Medulla oblongata (tissue), 1 donor: ENCODE results near the gene CETN1.

Source experiments
- DNase-seq: peaks from one replicate; pipeline ENCODE4 v3.0.0-alpha.2; 2015; ENCODE audit errors: extremely low spot score

CETN1 gene

DNA sequence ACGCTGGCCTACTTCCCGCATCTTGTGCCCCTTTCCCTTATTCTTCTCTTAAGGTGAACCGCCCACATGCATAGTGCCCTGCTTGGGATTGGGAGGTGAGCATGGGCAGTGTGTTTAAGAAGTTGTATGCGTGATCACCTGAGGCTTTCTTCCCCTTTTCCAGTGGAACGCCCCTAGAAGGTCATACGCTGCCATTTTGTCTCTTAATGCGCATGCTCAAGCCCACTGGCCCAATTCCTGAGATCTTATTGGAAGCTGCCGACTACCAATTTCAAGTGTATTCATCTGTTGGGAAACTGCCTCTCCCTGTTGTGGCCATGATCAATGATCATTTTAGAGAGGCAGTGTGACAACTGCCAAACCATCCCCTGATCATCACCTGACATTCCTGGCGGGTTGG is 3.3 kb upstream of the CETN1 start:
- DNase-seq = no peak

DNA sequence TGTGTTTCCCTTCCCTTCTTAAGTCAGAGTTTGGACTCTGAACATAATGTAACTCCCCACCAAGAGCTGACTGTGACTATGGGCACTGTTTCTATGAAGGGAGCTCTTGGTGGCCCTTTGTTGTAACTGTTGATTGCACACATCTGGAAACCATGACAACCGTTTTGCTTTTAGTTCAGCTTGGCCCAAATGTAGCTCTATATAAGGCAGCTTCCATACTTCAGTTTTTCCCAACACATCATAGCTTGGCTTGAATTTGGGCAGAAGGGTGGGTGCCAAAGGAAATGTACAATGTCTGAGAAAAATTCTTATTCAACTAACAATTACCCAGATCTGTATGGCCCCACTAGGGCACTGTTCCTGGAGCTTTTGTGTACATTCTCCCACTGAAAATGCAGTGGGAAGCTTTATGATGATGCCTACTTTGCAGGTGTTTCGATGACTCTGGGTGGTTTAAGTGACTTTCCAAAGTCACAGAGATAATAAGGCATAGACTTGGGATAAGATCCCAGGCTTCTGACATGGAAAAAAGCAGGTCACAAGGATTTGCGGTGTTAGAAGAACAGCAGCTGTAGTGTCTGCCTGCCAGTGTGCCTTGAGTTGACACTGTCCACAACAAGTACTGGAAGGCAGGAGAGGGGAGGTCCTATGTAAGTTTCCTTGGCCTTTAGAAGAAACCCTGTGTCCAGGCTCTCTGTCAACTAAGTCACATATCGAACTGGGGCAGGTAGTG is 2.4 kb upstream of the CETN1 start:
- DNase-seq = peak; percentile 32

DNA sequence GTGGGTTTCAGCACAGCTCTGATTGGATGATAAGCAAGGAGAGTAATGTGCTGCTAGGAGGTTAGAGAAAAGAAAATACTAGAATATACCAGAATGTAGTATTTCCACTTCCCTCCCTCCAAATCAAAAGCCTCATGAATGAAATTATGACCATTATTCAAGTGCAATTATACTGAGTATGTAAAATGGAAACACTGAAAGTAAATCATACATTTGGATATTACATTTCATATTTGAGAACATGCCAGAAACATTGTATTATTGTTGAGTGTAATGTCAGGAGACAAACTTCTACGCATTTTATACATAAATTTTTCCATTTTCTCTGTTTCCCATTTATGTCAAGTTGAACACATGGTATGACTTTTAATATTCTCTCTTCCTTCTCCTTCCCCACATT is 942 bp upstream of the CETN1 start:
- no peak for DNase-seq

DNA sequence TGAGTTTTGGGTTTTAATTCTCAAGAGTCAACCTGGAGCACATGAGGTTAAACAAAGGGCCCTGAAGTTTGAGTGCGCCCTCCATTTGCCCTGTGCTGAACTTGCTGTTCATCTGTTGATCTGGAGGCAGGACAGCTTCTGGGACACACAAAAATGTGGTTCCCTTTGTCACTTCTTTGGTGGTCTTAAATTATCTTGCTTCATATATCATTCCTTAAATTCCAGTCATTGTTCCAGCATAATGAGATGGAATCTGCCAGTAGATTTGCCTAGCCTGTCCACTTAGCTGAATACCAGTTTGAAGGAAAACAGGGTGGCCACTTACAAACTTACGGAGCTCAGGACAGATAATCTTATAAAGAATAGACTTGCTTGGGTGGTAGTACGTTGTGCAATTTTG is 916 bp downstream of the CETN1 start:
- no peak for DNase-seq

DNA sequence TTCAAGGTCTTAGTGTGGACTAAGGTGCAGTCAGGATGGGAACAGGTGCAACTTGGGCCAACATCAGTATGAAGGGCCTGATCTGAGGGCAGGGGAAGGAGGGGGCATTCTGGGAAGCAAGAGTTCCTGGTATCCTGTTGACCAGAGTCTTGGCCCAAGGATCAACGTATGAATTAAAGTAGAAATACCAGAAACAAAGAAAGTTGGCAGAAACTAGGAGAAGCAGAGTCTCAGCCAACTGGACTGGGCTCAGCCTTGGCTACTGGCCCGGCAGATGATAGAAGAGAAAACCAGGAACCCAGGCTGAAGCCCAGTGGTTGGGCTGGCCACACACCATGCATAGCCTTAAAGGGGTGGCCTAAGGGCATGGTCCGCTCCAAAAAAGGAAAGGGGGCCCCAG is 2.3 kb downstream of the CETN1 start:
- DNase-seq = peak; percentile 60

DNA sequence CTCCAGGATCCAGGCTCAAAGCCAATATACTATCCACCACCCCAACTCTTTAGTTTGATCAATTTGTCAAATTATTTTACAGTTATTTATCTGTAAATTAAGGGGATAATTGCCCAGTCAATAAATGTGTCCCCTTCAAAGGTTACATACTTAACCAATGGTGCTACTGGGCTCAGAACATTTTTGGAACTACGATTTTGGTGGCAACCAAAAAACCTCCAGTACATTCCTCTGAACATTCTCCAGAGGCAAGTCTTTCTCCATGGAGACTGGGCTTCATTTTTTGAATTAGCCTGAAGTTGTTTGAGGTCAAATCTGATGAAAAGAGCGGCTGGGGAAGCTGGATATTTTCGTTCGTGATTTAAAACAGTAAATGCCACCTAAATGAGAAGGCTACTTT is 14.9 kb downstream of the CETN1 start:
- no peak for DNase-seq

DNA sequence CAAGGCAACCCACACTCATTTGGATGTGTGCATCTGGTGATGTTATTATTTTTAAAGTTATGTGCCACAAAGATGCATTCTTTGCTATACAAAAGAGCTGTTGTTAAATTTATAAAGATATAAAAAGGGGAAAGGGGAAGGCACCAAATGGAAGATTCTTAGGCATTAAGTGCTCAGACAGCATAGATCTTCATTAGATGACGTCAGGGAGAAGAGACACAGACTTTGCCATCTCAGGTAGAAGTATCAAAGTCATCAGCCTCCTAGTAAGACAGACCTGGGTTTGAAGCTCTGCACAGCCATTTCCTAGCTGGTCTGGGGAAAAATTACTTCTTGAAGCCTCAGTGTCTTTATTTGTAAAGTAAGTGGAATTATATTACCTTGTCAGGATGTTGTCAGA is 15.4 kb downstream of the CETN1 start:
- no peak for DNase-seq

DNA sequence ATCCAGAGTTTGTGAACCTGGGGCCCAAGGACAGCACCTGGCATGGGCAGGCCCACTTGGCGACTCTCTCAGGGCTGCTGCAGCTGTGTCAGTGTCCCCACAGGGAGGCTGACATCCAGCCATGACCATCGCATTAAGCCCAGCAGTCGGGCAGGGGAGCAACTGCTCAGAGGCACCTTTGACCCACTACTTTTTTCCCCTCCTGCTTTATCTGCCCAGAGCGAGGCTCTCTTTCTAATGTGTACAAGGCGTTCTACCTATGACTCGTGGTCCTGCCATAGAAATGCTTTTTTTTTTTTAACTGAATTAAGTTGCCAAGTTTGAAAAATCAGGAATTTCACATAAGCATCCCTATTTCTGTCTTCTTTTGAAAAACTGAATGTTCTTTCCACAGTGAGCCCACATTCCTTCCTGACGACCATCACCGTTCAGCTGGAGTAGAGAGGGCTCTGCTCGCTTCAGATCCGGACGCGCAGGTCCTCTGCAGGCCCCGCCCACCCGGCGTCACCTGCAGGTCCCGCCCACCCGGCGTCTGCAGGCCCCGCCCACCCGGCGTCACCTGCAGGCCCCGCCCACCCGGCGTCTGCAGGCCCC is 16.2 kb downstream of the CETN1 start:
- no peak for DNase-seq

DNA sequence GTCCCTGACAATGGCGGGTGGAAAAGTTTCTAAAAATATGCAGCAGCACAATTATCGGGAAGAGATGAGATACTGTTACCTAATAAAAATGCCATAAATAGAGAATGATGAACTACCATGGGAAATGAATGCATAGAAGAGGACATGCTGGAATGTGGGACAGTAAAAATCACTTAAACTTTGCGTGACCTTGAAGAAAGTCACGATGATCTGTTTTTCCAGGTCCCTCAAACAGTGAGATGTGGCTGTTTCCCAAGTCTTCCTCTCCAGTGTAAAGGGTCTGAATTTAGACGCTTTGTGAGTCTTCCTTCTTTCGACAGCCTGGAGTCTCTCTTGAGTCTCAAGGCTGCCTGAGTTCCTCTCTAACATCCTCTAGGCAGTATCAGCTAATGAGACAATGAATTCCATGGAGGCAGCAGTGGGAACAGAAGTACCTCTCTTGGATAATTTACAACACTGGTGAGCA is 18.0 kb downstream of the CETN1 start:
- DNase-seq = no peak

DNA sequence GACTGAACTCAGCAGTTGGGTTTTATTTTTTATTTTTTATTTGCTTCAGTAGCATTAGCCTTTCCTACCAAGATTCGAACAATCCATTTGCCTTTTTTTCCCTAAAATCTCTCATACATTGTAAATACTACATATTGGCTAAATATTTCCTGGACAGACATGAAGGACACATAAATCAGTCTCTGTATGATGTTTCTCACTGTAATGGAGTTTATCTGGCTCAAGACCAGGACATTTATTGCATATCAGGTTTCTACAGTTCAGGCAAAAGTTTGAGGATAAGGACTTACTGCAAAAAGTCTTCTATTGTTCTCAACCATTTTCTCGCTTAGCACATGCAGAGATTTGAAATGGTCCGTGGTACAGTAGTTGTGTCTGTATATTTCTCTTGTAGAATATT is 19.9 kb downstream of the CETN1 start:
- DNase-seq = no peak

DNA sequence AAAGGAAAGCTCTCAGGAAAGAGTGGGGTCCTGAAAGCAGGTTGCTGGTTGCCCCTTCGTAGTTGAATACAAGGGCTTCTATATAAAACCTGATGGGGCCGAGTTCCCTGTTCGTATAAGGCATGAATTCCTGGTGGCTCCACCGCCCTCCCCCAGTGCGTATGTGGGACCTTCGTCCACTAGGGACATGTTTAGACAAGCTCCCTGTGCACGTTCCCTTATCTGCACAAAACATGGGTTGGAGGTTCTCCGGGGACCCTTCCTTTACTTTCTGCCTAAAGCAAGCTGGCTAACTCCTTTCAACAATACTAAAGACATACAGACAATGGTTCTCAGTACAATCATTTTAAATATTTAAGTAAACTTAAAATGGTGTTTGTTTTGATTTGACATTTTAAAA is 24.6 kb downstream of the CETN1 start:
- no peak for DNase-seq

DNA sequence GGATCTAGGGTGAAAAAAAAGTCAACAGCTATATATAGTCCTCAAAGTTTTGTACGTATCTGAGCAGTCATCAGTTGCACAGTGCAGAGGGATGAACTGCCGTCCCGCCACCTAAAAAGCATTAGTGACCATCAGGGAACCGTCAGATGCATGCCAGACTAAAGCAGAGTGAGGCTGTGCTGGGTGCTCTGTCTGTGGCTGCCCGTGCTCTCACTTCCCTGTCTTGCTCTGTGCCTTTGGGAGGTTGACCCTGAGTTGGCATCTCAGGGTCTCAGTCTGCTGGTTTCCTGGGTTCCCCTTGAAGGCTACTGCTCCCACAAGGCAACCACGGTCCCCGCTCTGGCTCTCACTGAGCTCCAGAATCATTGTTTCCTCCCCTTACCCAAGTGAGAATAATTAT is 27.8 kb downstream of the CETN1 start:
- no peak for DNase-seq

DNA sequence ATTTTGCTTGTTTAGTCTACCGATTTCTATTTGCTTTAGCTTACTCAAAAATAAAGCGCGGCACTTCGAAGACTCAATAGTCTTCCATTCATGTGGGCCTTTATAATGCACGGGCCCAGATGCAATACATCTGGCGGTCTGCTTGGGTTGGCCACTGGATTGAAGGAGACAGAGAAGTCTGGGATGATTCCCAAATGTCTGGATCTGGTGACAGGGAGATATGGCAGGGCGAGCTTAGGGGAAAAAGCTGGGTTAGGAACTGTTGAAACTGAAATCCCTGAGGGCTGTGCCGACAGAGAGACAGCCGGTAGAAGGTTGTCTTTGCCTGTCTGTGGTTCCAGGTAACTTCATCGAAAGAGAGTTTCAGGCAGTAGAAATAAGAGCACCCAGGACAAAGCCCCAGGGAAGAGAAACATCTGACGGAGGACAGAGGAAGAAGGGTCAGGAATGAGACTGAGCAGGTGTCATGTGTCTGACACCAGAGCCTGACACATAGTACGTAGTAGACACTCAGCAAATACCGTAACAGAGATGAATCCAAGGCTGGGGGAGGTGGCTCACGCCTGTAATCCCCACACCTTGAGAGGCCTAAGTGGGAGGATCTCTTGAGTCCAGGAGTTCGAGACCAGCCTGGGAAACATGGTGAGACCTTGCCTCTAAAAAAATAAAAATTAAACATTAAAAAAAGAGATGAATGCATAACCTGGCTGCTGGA is 30.2 kb downstream of the CETN1 start:
- DNase-seq = no peak

DNA sequence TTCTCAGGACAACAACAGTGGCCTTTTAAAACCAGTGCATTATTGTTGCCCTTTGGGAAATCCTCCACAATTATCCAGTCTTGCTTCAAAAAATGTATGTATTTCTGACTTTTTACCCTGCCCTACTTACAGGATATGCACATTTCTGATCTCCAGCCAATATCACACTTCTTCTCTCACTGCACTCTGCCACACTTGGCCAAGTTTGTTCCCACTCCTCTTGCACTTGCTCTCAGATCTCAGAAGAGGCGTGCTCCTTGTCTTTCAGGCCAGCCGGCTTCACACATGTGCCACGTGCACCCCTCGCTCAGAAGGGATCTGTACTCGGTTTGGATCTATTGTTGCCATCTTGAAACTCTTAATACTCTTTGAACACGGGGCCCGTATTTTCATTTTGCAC is 32.0 kb downstream of the CETN1 start:
- no peak for DNase-seq

DNA sequence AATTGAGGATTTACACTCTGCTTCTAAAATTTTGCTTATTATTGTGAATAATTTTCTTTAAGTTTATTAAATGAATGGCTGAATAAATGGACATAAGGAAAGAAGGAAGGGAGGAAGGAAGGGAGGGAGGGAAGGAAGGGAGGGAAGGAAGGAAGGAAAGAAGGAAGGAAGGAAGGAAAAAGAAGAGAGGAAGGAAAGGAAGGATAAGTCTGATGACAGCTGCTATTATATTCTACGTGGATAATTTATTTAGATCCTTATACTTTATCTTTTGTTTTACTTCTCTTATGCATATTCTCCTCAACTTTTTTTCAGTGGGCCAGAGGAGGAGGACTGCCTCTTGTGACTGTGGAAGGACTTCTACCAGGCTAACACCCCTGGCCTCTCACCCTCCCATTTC is 34.0 kb downstream of the CETN1 start:
- DNase-seq = no peak

DNA sequence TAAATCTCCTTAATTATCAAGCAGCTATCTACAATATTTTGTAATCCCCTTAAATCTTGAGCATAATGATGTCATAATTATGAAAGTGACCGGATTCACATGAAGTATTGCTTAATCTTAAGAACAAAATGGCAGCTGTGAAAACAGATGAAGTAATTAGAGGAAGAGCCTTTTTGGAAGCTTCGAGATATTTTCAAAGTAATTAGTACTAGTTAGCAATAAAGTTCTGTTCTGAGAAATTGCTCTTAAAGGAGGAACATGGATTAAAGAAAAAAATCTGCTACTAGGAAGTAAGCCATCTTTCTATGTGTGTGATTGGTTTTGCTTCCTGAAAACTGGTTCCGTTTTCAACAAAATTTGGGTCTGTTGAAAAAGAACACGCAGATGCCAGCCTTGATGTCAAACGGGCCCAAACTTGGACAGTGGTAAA is 34.9 kb downstream of the CETN1 start:
- peak; percentile 29 for DNase-seq

DNA sequence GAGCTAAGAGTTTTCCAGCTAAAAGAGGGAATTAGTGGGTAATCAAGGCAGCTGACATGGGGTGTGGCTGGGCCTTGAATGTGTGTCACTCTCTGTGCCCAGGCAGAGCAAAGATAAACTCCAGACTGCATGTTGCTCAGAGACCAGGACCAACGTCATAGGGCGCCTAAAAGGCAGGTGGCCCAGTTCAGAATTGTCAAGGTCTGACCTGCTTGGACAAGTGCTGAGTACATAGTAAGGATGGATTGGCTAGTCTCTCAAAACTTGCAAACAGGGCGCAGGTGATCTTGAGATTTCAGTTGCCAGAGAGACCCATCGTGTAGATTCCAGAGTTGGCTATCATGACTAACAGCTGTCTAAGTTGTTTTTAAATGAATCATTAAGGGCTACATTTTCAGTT is 35.6 kb downstream of the CETN1 start:
- no peak for DNase-seq

DNA sequence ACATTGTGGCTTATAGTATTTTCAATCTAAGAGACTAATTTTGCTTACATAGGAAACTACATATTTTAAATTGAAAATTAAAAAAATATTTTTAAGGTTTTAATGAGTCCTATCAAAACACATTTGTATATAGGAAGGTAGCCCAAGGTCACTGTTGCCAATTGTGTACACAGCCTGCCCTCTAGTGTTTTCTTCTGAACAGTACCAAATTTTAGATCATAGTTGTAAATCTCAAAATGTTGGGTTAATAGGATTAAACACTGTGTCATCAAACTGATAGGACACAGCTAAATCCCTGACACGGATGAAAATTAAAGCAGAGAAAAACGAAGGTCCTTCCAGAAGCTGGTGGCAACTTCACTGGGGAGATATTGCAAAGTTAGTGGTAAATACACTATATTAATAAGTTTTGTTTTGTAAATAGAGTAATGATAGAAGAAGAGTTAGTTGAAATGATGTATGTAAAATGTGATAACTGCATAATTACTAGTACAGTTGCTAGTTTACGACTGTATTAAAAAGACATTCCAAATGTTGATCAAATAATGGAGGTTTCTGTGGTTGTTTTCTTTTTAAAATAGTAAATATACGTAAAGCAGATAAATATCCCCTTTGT is 36.3 kb downstream of the CETN1 start:
- peak; percentile 67 for DNase-seq

DNA sequence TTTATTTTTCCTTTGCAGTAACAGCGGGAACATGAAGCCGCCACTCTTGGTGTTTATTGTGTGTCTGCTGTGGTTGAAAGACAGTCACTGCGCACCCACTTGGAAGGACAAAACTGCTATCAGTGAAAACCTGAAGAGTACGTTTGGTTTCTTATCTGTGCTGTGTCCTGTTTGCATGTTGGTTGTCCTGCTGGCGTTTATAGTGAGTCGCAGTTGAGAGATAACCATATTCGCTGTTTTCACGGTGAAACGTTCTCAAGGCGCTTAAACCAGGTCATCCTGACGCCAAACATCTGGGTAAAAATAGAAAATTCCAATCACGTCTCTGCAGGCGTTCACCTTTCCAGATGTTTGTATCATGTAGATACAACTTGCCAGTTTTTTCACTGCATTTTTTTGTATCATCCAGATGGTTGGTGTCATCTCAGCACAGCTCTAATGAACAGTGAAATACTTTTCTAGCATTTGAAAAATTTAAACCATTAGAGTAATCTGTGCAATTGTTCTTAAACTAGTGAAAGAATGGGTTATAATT is 37.9 kb downstream of the CETN1 start:
- DNase-seq = no peak

DNA sequence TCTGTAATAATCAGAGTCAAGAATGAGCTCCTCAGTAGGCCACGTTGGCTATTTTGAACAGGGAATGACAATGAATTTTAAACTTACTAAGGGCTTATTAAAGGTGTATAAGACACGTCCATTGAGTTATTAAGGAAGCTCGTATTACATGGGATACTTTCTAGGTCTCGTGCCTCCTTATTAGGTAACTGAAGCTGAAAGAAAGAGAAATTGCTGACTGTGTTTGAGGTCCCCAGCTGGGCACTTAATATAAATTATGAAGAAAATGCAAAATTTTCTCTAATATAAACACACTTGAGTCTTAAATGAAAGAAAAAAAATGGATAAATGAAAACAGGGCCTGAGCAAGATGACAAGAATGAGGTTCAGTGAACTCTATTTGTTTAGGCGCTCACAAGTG is 38.4 kb downstream of the CETN1 start:
- no peak for DNase-seq

DNA sequence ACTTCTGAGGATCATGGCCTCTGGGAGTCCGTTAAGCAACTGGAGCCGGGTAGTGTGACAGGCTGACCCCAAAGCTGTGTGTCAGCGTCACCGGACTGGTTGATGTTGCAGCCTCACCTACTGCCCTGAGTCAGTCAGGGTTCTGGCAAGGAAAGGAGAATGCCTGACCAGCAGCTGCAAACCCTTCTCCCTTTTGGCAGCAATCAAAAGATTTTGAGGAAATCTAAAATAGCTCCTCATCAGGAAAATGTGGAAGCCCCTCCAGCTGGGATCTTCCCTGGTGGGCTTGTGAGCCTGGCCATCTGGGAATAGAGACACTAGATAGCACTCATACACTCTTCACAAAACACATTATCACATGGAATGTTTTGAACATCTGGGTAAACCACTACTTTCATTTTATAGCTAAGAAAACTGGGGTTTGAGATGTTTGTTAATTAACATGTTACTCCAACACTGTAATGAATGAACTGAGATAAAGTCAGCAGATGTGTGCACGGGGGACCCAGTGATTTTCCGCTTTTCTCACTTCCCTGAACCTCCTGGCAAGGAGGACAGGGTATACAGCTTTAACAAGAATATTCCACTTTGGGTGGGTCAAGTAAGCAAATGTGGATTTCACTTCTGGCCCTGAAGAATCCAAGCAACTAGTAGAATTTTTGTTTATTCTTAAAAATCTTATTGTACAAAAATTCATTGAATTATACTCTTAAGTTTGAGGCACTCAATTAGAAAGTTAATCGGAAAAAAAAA is 41.3 kb downstream of the CETN1 start:
- no peak for DNase-seq

DNA sequence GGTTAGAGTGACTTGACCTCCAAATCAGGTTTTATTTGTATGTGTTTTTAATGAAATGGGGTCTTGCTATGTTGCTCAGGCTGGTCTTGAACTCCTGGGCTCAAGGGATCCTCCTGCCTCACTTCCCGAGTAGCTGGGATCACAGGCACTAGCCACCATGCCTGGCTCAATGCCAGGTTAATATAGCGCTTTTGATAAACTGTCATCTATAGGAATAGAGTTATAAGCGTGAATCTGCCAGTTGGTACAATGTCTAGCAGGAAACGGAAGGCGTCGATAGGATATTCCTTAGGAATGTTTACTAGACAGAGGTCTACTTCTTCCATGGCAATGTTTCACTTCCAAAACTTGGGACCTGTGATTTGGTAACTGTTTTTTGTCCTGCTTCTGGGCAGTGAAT is 42.1 kb downstream of the CETN1 start:
- no peak for DNase-seq
